ENCODE measurements around the gene RAMP2. TPM values are rescaled to one million over a fixed set of nuclear protein-coding genes. Genes with fewer than 3 reads are reported as not detected.

The RAMP2 gene
- total and polyA plus RNA-seq, 2 of the 13 experiments (the other 11 are each of a cell fraction or from before 2014, with no cell fraction given) = 1.4 to 5.2 TPM

GRCh38 chr17:42766124-42766523 is 5.1 kb downstream of the RAMP2 start (continued):
- TF ChIP-seq ZNF513 (CRISPR knock-in tag; conservative IDR thresholded peaks at IDR 0.05) (no peak), MATR3 (CRISPR knock-in tag; IDR thresholded peaks at IDR 0.05) (no peak), GABPA (IDR thresholded peaks at IDR 0.05; ENCODE audit: low read depth, low read length) (no peak), GABPA (CRISPR knock-in tag; IDR thresholded peaks at IDR 0.05; ENCODE audit: low read depth) (no peak), ARID4A (CRISPR knock-in tag; IDR thresholded peaks at IDR 0.05; ENCODE audit: borderline replicate concordance) (peak; percentile 23; the same call in 1 of the 2 replicates), ZNF160 (CRISPR knock-in tag; IDR thresholded peaks at IDR 0.05) (no peak), ZNF747 (CRISPR knock-in tag; IDR thresholded peaks at IDR 0.05; ENCODE audit: borderline replicate concordance) (0 out of 2 replicates have a peak, but pooled peaks have one; percentile 37), KDM2A (CRISPR knock-in tag; IDR thresholded peaks at IDR 0.05; ENCODE audit: borderline replicate concordance, low read depth) (no peak), ZNF367 (CRISPR knock-in tag; IDR thresholded peaks at IDR 0.05; ENCODE audit: borderline replicate concordance) (no peak), MXD3 (CRISPR knock-in tag; IDR thresholded peaks at IDR 0.05) (no peak), PCBP2 (optimal IDR thresholded peaks at IDR 0.05; ENCODE audit: low read depth, low read length, poor library complexity, severe bottlenecking) (no peak), SKI (IDR thresholded peaks at IDR 0.05; ENCODE audit: partially characterized antibody) (no peak), TEAD3 (CRISPR knock-in tag; optimal IDR thresholded peaks at IDR 0.05; ENCODE audit: borderline replicate concordance) (peak; percentile 19), DR1 (CRISPR knock-in tag; IDR thresholded peaks at IDR 0.05) (no peak), EP300 (IDR thresholded peaks at IDR 0.05; ENCODE audit: low read depth in 2 of 2, low read length in 2 of 2) (peak in 1 of 2 experiments; percentile 46; a peak in 1 of 4 replicates), EP300 (CRISPR knock-in tag; IDR thresholded peaks at IDR 0.05; ENCODE audit: borderline replicate concordance) (no peak), RFX1 (IDR thresholded peaks at IDR 0.05) (no peak), LCORL (IDR thresholded peaks at IDR 0.05) (peak; percentile 64), LCORL (CRISPR knock-in tag; IDR thresholded peaks at IDR 0.05) (peak; percentile 54; the same call in 1 of the 2 replicates), PAXIP1 (CRISPR knock-in tag; conservative IDR thresholded peaks at IDR 0.05) (peak; percentile 61), E2F5 (CRISPR knock-in tag; conservative IDR thresholded peaks at IDR 0.05) (no peak)
